ENCODE measurements around the gene TBX15.

- TF ChIP-seq PATZ1 (CRISPR knock-in tag; IDR thresholded peaks at IDR 0.05; ENCODE audit: borderline replicate concordance): no peak
- TF ChIP-seq GLIS3 (CRISPR knock-in tag; IDR thresholded peaks at IDR 0.05): no peak
- TF ChIP-seq, protein P1, sequence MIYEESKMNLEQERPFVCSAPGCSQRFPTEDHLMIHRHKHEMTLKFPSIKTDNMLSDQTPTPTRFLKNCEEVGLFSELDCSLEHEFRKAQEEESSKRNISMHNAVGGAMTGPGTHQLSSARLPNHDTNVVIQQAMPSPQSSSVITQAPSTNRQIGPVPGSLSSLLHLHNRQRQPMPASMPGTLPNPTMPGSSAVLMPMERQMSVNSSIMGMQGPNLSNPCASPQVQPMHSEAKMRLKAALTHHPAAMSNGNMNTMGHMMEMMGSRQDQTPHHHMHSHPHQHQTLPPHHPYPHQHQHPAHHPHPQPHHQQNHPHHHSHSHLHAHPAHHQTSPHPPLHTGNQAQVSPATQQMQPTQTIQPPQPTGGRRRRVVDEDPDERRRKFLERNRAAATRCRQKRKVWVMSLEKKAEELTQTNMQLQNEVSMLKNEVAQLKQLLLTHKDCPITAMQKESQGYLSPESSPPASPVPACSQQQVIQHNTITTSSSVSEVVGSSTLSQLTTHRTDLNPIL (CRISPR knock-in tag; IDR thresholded peaks at IDR 0.05; ENCODE audit: low read depth): no peak
- TF ChIP-seq ARNTL (CRISPR knock-in tag; IDR thresholded peaks at IDR 0.05; ENCODE audit: borderline replicate concordance, low read depth): no peak
- TF ChIP-seq TOX (CRISPR knock-in tag; IDR thresholded peaks at IDR 0.05; ENCODE audit: borderline replicate concordance): no peak
- TF ChIP-seq ZC3H10 (CRISPR knock-in tag; IDR thresholded peaks at IDR 0.05): no peak
- TF ChIP-seq SNAI2 (CRISPR knock-in tag; IDR thresholded peaks at IDR 0.05): no peak
- no peak for TF ChIP-seq ZFP30 (CRISPR knock-in tag; IDR thresholded peaks at IDR 0.05)
Observed at GRCh38 chr1:118960567-118961136, 27.5 kb downstream of the TBX15 start.
